Neural cell (in vitro differentiated cells): ENCODE results near the gene WDR1. TPM values are rescaled to one million over a fixed set of nuclear protein-coding genes. Genes with fewer than 3 reads are reported as not detected.

Experiments used
- H2AFZ ChIP-seq: fragments of 200-600, 300-800 bp; sonication (generic), shearing (Covaris generic); 2 replicates; pipeline ENCODE4 v1.6.0; 2014; ENCODE audit warnings: low read depth, mild to moderate bottlenecking, antibody characterized with exemption, low read length, moderate library complexity
- H3F3A ChIP-seq: fragments of 200-600 bp; shearing (Covaris generic); 2 replicates; pipeline ENCODE4 v1.6.1; 2016; ENCODE audit warnings: mild to moderate bottlenecking, moderate library complexity, mixed read lengths, antibody characterized with exemption, low read length; ENCODE audit not compliant: insufficient read depth, poor library complexity, severe bottlenecking
- H3K27ac ChIP-seq: fragments of 200-600, 300-800 bp; sonication (generic), shearing (Covaris generic); 2 replicates; pipeline ENCODE4 v1.5.1; 2014; ENCODE audit warnings: mild to moderate bottlenecking, low read length, moderate library complexity
- H3K27me3 ChIP-seq: fragments of 300-800, 200-600 bp; sonication (generic), shearing (Covaris generic); 2 replicates; pipeline ENCODE4 v1.6.0; 2014; ENCODE audit warnings: mild to moderate bottlenecking, low read depth, low read length, moderate library complexity; ENCODE audit not compliant: insufficient read depth
- H3K36me3 ChIP-seq: fragments of 300-800, 200-600 bp; sonication (generic), shearing (Covaris generic); 2 replicates; pipeline ENCODE4 v1.5.1; 2014; ENCODE audit warnings: mild to moderate bottlenecking, antibody characterized with exemption, low read length, moderate library complexity; ENCODE audit not compliant: insufficient read depth
- H3K4me2 ChIP-seq: fragments of 300-800, 200-600 bp; sonication (generic), shearing (Covaris generic); 2 replicates; pipeline ENCODE4 v1.6.0; 2014; ENCODE audit warnings: mild to moderate bottlenecking, low read length
- H3K4me3 ChIP-seq: fragments of 300-800, 200-600 bp; sonication (generic), shearing (Covaris generic); 2 replicates; pipeline ENCODE4 v1.5.1; 2014; ENCODE audit warnings: mild to moderate bottlenecking, low read length, moderate library complexity
- H3K79me2 ChIP-seq: fragments of 200-600 bp; shearing (Covaris generic); replicated peaks from 2 replicates; pipeline ENCODE4 v1.6.0; 2014; ENCODE audit warnings: mild to moderate bottlenecking, low read length, moderate library complexity; ENCODE audit not compliant: insufficient read depth
- H3K9ac ChIP-seq: fragments of 300-800, 200-600 bp; sonication (generic), shearing (Covaris generic); 2 replicates; pipeline ENCODE4 v1.6.1; 2016; ENCODE audit warnings: mild to moderate bottlenecking, low read length, mixed read lengths
- H3K9me2 ChIP-seq: fragments of 200-600 bp; shearing (Covaris generic); 2 replicates; pipeline ENCODE4 v1.6.1; 2016; ENCODE audit warnings: mild to moderate bottlenecking, low read length, mixed read lengths; ENCODE audit not compliant: insufficient read depth
- H3K9me3 ChIP-seq: fragments of 200-600, 300-800 bp; sonication (generic), shearing (Covaris generic); 2 replicates; pipeline ENCODE4 v1.6.1; 2016; ENCODE audit warnings: mild to moderate bottlenecking, mixed run types, low read length, moderate library complexity, mixed read lengths
- H4K20me1 ChIP-seq: fragments of 200-600 bp; shearing (Covaris generic); 2 replicates; pipeline ENCODE4 v1.6.1; 2016; ENCODE audit warnings: mild to moderate bottlenecking, mixed run types; ENCODE audit not compliant: insufficient read depth
- EP300 ChIP-seq: fragments of 450-650 bp; conservative IDR thresholded peaks from 2 replicates; pipeline ENCODE4 v1.6.1; 2014; ENCODE audit warnings: antibody characterized with exemption, mild to moderate bottlenecking, moderate library complexity; ENCODE audit not compliant: poor library complexity, severe bottlenecking
- EZH2 ChIP-seq: fragments of 200-600, 300-800 bp; shearing (Covaris generic), sonication (generic); IDR thresholded peaks from 2 replicates; pipeline ENCODE4 v1.6.1; 2014; ENCODE audit warnings: antibody characterized with exemption, low read length, borderline replicate concordance, mild to moderate bottlenecking; ENCODE audit not compliant: insufficient read depth, poor library complexity, severe bottlenecking
- MXI1 ChIP-seq: fragments of 450-650 bp; conservative IDR thresholded peaks from 2 replicates; pipeline ENCODE4 v1.6.1; 2014; ENCODE audit warnings: antibody characterized with exemption, mild to moderate bottlenecking; ENCODE audit not compliant: poor library complexity, severe bottlenecking
- POLR2AphosphoS5 ChIP-seq: IDR thresholded peaks from 2 replicates; pipeline ENCODE4 v1.6.1; 2012
- RAD21 ChIP-seq: fragments of 450-650 bp; conservative IDR thresholded peaks from 2 replicates; pipeline ENCODE4 v1.6.1; 2014; ENCODE audit warnings: antibody characterized with exemption, mild to moderate bottlenecking, moderate library complexity
- SMC3 ChIP-seq: fragments of 450-650 bp; conservative IDR thresholded peaks from 2 replicates; pipeline ENCODE4 v1.6.1; 2014; ENCODE audit warnings: antibody characterized with exemption, mild to moderate bottlenecking, moderate library complexity; ENCODE audit not compliant: poor library complexity
- TAF1 ChIP-seq: IDR thresholded peaks from 2 replicates; pipeline ENCODE4 v1.6.1; 2012; ENCODE audit warnings: low read depth
- polyA plus RNA-seq: library from polyadenylated mRNA; depleted of rRNA; stranded (reverse); fragments of >200 nt; gene quantifications from 2 replicates; pipeline ENCODE4 v1.2.3, GENCODE V29; 2014
- TF ChIP-seq, protein P1 (sequence below): IDR thresholded peaks from 2 replicates; pipeline ENCODE4 v1.6.1; 2012; ENCODE audit warnings: borderline replicate concordance
- TF ChIP-seq, protein P2 (sequence below): fragments of 450-650 bp; IDR thresholded peaks from 2 replicates; pipeline ENCODE4 v1.5.1; 2014; ENCODE audit warnings: antibody characterized with exemption, mild to moderate bottlenecking, moderate library complexity; ENCODE audit not compliant: poor library complexity, severe bottlenecking

WDR1 gene
- polyA plus RNA-seq, 1 donor from 2014 or later: 106 TPM

DNA sequence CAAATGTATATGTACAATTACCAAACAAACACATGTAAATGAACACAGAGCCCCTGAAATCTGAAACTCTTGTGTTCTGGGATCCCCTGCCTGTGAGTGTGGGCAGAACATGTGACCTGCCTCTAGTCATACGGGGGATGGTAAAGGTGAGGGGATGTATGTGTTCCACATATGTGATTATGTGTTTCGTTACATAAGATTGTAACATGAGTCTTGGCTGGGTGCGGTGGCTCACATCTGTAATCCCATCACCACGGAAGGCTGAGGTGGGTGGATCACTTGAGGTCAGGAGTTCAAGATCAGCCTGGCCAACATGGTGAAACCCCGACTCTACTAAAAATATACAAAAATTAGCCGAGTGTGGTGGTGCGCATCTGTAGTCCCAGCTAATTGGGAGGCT lies 58.2 kb downstream of the WDR1 start:
- H3K36me3 ChIP-seq: no peaks in the 10 kb centered on the region
- H3F3A ChIP-seq: no peaks in the 10 kb centered on the region
- TF ChIP-seq MXI1 (no peak), TAF1 (no peak), EP300 (no peak), RAD21 (no peak)
- no peak overlapping the region for H3K9ac ChIP-seq
- no peaks in the 10 kb centered on the region for H4K20me1 ChIP-seq
- H3K79me2 ChIP-seq: no peaks in the 10 kb centered on the region
- H3K9me2 ChIP-seq: no peaks in the 10 kb centered on the region
- no peaks in the 10 kb centered on the region for H3K27me3 ChIP-seq
- no peak overlapping the region for H3K27ac ChIP-seq
- no peak overlapping the region for H2AFZ ChIP-seq
- no peak overlapping the region for H3K4me2 ChIP-seq
- no peak overlapping the region for H3K4me3 ChIP-seq
- no peaks in the 10 kb centered on the region for H3K9me3 ChIP-seq

DNA sequence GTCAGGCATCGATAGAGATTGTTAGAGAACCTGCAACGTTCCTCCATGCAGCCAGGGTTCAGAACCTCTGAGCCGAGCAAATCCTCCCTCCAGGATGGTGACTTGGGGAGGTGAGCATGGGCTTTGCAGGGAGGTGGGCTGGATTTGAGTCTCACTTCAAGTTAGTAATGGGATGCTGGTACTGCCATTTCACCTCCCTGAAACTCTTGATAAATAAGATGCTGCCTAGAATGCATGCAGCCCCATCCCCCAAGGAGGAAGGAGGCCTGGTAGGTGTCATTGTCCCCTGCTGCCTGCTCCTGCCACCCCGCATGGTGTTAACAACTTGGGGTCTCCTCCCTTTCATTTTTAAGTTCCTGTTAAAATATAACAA lies 59.6 kb downstream of the WDR1 start:
- Histone ChIP-seq H3K9me3 (no peaks in the 10 kb centered on the region), H4K20me1 (no peaks in the 10 kb centered on the region), H3K36me3 (no peaks in the 10 kb centered on the region), H3K27ac (no peak overlapping the region), H2AFZ (no peak overlapping the region), H3F3A (no peaks in the 10 kb centered on the region), H3K4me3 (no peak overlapping the region), H3K27me3 (no peaks in the 10 kb centered on the region), H3K9me2 (no peaks in the 10 kb centered on the region), H3K79me2 (no peaks in the 10 kb centered on the region), H3K9ac (no peak overlapping the region), H3K4me2 (no peak overlapping the region)
- TF ChIP-seq RAD21 (no peak), TAF1 (no peak), MXI1 (no peak)

DNA sequence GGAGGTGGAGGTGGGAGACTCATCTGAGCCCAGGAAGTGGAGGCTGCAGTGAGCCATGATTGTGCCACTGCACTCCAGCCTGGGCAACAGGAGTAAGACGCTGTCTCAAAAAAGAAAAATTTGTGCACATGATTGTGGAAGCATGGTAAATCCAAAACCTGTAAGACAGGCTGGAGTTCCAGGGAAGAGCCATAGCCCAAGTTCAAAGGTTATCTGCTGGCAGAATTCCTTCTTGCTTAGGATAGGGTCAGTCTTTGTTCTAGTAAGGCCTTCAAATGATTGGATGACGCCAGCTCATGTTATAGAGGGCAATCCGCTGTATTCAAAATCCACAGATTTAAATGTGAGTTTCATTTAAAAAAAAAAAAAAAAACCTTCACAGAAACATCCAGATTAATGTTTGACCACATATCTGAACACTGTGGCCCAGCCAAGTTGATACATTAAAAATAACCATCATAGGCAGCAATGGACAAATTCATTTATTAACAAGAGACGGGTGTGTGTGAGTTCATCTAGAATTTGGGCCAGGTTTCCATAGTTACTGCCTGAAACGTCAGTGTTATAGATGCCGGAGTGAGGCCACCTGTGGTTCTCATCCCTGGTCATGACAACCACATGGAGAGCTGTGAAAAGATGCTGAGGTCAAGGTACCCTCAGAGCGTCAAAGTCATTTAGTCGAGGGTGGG lies 60.1 kb downstream of the WDR1 start:
- Histone ChIP-seq H3K27me3 (no peaks in the 10 kb centered on the region), H3K27ac (no peak overlapping the region), H3K9me3 (no peaks in the 10 kb centered on the region), H3K9me2 (no peaks in the 10 kb centered on the region), H3K9ac (no peak overlapping the region), H2AFZ (no peak overlapping the region), H3K4me3 (no peak overlapping the region), H3K79me2 (no peaks in the 10 kb centered on the region), H3K4me2 (no peak overlapping the region), H3F3A (no peaks in the 10 kb centered on the region), H4K20me1 (no peaks in the 10 kb centered on the region), H3K36me3 (no peaks in the 10 kb centered on the region)
- TF ChIP-seq RAD21 (no peak), EZH2 (no peak), SMC3 (no peak), POLR2AphosphoS5 (no peak), MXI1 (no peak), TAF1 (no peak), EP300 (no peak)
- TF ChIP-seq, protein P1, sequence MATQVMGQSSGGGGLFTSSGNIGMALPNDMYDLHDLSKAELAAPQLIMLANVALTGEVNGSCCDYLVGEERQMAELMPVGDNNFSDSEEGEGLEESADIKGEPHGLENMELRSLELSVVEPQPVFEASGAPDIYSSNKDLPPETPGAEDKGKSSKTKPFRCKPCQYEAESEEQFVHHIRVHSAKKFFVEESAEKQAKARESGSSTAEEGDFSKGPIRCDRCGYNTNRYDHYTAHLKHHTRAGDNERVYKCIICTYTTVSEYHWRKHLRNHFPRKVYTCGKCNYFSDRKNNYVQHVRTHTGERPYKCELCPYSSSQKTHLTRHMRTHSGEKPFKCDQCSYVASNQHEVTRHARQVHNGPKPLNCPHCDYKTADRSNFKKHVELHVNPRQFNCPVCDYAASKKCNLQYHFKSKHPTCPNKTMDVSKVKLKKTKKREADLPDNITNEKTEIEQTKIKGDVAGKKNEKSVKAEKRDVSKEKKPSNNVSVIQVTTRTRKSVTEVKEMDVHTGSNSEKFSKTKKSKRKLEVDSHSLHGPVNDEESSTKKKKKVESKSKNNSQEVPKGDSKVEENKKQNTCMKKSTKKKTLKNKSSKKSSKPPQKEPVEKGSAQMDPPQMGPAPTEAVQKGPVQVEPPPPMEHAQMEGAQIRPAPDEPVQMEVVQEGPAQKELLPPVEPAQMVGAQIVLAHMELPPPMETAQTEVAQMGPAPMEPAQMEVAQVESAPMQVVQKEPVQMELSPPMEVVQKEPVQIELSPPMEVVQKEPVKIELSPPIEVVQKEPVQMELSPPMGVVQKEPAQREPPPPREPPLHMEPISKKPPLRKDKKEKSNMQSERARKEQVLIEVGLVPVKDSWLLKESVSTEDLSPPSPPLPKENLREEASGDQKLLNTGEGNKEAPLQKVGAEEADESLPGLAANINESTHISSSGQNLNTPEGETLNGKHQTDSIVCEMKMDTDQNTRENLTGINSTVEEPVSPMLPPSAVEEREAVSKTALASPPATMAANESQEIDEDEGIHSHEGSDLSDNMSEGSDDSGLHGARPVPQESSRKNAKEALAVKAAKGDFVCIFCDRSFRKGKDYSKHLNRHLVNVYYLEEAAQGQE: no peak
- TF ChIP-seq, protein P2, sequence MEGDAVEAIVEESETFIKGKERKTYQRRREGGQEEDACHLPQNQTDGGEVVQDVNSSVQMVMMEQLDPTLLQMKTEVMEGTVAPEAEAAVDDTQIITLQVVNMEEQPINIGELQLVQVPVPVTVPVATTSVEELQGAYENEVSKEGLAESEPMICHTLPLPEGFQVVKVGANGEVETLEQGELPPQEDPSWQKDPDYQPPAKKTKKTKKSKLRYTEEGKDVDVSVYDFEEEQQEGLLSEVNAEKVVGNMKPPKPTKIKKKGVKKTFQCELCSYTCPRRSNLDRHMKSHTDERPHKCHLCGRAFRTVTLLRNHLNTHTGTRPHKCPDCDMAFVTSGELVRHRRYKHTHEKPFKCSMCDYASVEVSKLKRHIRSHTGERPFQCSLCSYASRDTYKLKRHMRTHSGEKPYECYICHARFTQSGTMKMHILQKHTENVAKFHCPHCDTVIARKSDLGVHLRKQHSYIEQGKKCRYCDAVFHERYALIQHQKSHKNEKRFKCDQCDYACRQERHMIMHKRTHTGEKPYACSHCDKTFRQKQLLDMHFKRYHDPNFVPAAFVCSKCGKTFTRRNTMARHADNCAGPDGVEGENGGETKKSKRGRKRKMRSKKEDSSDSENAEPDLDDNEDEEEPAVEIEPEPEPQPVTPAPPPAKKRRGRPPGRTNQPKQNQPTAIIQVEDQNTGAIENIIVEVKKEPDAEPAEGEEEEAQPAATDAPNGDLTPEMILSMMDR: no peak
